IPS-11a (cell line): Measurements from ENCODE around the gene EFEMP2.

Source experiments
- H3K4me3 ChIP-seq: one replicate; pipeline ENCODE4 v1.5.1; 2013; ENCODE audit warnings: low read depth, low read length, control low read depth

The EFEMP2 gene

DNA sequence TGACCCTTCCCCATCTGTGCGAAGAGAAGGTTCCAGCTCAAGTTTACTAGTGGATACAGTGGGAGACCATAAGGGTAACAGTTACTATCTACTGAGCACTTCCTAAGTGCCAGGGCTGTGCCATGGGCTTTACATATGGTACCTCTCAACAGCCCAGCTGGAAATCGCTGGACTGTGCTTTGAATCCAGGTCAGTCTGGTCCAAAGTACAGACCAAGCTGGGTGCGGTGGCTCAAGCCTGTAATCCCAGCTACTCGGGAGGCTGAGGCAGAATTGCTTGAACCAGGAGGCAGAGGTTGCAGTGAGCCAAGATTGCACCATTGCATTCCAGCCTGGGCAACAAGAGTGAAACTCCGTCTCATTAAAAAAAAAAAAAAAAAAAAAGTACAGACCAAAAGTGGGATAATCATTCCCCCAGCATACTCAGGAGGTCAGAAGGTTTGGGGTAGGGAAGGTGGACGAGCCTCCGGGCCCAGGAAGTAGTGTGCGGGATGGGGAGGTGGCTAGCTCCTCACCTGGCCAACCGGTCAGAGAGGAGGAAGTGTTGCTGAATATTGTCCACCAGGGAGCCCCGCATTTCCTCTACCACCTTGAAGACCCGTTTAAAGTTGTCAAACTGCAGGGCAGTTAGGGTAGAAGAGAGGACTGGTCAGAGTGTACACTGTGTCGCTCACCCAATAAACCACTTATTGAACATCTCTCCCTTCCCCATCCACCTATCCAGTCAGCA, 13.4 kb upstream of the EFEMP2 start:
- H3K4me3 ChIP-seq = no peak overlapping the region

DNA sequence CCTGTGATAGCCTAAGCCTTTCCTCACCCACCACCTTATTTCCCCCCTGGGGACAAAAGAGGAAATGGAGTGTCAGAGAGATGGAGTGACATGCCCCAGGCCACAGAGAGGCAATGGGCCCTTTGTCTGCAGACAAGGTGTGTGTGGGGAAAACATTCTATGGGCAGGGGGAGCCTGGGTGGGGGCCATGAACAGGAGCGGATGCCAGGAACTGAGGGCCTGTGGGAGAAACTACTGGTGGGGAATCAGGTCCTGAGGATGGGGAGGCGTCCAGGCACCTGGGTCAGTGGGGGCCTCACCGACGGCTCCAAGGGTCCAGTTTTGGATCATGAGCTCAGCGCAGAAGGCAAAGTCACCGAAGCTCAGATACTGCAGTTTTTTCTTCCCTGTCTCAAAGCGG, 12.6 kb upstream of the EFEMP2 start:
- no peak overlapping the region for H3K4me3 ChIP-seq

DNA sequence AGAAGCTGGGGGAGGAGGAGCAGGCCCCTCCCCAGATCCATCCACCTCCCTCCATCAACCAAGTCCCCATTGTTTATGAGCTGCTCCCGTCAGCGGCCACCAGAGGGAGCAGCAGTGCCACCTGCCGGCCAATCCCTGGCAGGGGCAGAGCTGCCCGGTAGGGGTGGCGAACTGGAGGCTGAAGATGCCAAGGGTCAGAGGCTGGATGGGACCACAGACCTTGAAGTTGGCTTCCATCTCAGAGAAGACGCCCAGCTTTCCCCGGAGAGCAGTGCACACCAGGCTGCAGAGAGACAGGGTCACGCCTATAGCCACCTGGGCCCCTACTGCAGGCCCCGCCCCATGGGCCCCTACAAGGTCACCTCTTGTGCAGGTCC, 12.1 kb upstream of the EFEMP2 start:
- no peak overlapping the region for H3K4me3 ChIP-seq

- H3K4me3 ChIP-seq = no peak overlapping the region
Observed at GRCh38 chr11:65883786-65884715, 11.5 kb upstream of the EFEMP2 start.

- H3K4me3 ChIP-seq = no peak overlapping the region
Observed at GRCh38 chr11:65883058-65883761, 10.6 kb upstream of the EFEMP2 start.

GRCh38 chr11:65882120-65883057, 9.8 kb upstream of the EFEMP2 start:
- H3K4me3 ChIP-seq = no peak overlapping the region

- H3K4me3 ChIP-seq = no peak overlapping the region
Observed at GRCh38 chr11:65880844-65881421, 8.3 kb upstream of the EFEMP2 start.

GRCh38 chr11:65880027-65880426, 7.4 kb upstream of the EFEMP2 start:
- H3K4me3 ChIP-seq = no peak overlapping the region

DNA sequence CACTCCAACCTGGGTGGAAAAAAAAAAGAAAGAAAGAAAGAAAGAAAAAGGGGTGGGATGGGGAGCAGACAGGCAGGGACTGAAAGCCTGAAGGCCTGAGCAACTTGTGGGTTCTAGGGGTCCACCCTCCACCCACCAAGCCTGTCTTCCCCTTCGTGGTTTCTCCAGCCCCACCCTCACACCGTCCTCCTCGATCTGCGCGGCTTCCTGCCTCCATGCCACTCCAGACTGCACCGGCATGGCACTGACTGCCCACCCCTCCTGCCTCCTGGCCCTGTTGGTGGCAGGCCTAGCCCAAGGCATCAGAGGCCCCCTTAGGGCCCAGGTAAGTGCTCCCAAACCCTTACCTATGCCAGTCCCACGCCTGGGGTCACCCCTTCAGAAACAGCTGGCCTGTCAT, 7.0 kb upstream of the EFEMP2 start, which contains the start of gene CTSW:
TSS of gene CTSW (plus strand) at position 221 of the 400 bp plus-strand sequence. CDS start at position 239, 18 bp downstream.
- no peak within 1 kb of the TSS for H3K4me3 ChIP-seq

GRCh38 chr11:65873318-65874156, 937 bp upstream of the EFEMP2 start:
- peak overlapping the region; percentile 51 for H3K4me3 ChIP-seq

DNA sequence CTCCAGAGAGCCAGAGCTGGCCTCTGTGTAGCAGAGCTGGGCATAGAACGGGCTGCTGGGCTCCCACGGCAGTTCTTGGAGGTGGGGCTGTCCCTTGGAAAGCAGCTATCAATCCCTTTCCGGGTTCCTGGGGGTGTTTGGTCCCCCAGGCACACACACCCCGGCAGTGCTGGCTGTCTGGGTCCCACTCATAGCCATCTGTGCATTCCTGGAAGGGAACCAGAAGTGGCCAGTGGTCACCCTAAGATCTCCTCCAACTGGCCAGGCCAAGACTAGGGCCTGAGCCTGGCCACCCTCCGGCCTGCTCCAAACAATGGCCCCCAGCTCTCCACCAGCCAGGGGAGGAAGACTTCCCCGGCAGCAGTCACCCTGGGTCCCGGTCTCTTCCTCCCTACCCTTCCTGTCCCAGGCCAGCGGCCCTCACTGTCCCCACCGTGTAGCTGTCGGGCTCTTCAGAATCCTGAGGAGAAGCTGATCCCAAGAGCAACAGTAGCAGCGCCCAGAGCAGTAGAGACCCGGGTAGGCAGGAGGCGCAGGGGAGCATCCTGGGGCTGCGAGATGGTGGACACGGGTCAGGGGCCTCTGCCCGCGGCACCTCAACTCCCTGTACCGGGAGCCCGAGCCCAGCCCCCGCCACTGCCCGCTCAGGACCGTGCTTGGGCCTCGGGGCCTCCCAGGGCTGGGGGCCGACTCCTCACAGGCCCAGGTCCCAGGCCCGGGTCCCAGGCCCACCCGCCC, 620 bp downstream of the EFEMP2 start:
- H3K4me3 ChIP-seq = peak overlapping the region; percentile 30

DNA sequence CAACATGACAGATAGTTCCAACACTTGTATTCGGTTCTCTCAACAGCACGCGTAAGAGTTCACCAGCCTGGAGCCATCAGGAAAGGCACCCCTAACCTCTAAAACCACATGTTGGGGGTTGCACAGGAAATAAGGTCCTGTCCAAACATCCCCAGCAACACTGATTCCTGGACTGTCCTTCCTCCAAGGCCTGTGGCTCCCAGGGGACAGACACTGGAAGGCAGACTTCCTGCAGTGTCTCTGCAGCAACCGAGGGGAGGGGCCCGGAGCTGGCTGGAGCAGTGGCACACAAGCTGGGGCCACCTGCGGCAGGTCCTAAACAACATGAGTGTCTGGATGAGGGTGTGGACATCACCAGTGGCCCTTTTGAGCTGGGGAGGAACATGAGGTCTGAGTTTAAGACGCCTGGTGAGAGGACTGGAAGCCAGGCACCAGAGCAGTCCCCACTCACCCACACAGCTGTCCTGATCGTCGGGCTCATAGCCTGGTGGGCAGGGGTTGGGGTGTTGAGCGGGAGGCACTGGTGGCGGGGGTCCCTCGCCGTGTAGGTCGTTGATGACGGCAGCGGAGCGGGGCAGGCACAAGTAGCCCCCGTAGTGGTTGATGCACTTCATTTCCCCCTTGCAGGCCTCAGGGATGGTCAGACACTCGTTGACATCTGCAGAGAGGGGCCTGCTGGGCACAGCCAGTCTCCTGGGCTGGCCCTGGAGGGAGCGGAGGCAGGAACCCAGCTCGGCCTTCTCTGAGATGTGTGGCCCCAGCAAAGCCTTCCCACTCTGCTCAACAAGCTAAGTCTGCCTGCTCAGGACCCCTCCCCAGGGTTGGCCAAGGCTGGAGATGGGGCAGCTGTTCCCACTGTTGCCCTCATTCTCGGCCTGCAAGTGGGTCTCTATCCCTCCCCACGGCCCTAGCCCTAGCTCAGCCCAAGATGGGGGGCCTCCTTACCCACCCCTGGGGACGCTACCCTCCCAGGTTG, 1.6 kb downstream of the EFEMP2 start:
- H3K4me3 ChIP-seq = no peak overlapping the region

GRCh38 chr11:65870307-65870658, 2.3 kb downstream of the EFEMP2 start:
- H3K4me3 ChIP-seq = no peak overlapping the region

DNA sequence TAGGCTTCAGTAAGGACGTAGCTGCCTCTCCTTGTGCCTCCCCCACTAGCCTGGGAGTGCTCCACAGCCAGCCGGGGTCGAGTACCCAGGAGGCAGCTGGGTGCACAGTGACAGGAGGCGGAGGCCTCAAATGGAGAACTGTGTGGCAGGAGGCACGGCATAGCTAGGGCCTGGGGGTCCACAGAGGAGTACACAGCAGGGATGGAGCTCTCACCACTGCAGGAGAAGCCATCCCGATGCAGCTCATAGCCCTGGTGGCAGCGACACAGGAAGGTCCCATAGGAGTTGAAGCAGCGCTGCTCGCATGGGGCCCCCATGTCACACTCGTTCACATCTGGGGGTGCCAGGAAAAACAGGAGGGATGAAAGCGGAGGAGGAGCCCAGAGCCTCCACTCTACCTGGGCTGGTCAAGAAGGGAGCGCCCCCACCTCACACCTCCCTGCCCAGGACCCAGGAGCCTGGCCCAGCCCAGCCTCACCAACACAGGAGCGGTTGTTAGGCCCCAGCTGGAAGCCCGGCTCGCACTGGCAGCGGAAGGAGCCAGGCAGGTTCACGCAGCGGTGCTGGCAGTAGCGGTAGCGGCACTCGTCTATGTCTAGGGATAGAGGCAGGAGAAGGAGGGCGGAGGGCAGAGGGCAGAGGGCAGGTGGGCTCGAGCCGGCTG, 2.8 kb downstream of the EFEMP2 start:
- no peak overlapping the region for H3K4me3 ChIP-seq

- no peak overlapping the region for H3K4me3 ChIP-seq
Observed at GRCh38 chr11:65868907-65869306, 3.7 kb downstream of the EFEMP2 start.

- peak overlapping the region; percentile 52 for H3K4me3 ChIP-seq
Observed at GRCh38 chr11:65868076-65868667, 4.4 kb downstream of the EFEMP2 start.
